OCI-LY1 (cell line): ENCODE results near the gene EEF1A1.
A peak's percentile ranks its signal among the peaks of the same experiment; 100 is the strongest.

ENCODE experiments used
- H2AFZ ChIP-seq: fragments of 200-600 bp; sonication (generic), shearing (Covaris generic); 2 replicates; pipeline ENCODE4 v1.6.0; 2014; ENCODE audit warnings: antibody characterized with exemption, mild to moderate bottlenecking, low read length
- H3F3A ChIP-seq: fragments of 200-600 bp; sonication (generic), shearing (Covaris generic); 2 replicates; pipeline ENCODE4 v1.6.0; 2014; ENCODE audit warnings: mild to moderate bottlenecking, antibody characterized with exemption, low read length, moderate library complexity; ENCODE audit not compliant: insufficient read depth
- H3K27ac ChIP-seq: fragments of 200-600 bp; sonication (generic); 2 replicates; pipeline ENCODE4 v1.5.1; 2014; ENCODE audit warnings: low read length, mixed run types, mild to moderate bottlenecking, low read depth; ENCODE audit not compliant: poor library complexity, severe bottlenecking
- H3K27me3 ChIP-seq: fragments of 200-600 bp; sonication (generic); 2 replicates; pipeline ENCODE4 v1.6.0; 2014; ENCODE audit warnings: antibody characterized with exemption, mild to moderate bottlenecking, low read length, moderate library complexity; ENCODE audit not compliant: insufficient read depth
- H3K36me3 ChIP-seq: fragments of 200-600 bp; sonication (generic); 2 replicates; pipeline ENCODE4 v1.6.1; 2014; ENCODE audit warnings: mild to moderate bottlenecking, antibody characterized with exemption, low read length, moderate library complexity, mixed read lengths; ENCODE audit not compliant: insufficient read depth
- H3K4me1 ChIP-seq: fragments of 200-600 bp; sonication (generic); 2 replicates; pipeline ENCODE4 v1.5.1; 2014; ENCODE audit warnings: mild to moderate bottlenecking, low read length, moderate library complexity; ENCODE audit not compliant: insufficient read depth, severe bottlenecking
- H3K4me2 ChIP-seq: fragments of 200-600 bp; sonication (generic), shearing (Covaris generic); 2 replicates; pipeline ENCODE4 v1.6.1; 2014; ENCODE audit warnings: low read length
- H3K4me3 ChIP-seq: fragments of 200-600 bp; sonication (generic); 2 replicates; pipeline ENCODE4 v1.5.1; 2014; ENCODE audit warnings: low read length, low read depth, mild to moderate bottlenecking, mixed read lengths; ENCODE audit not compliant: poor library complexity, severe bottlenecking
- H3K79me2 ChIP-seq: fragments of 200-600 bp; shearing (Covaris generic); 2 replicates; pipeline ENCODE4 v1.6.1; 2016; ENCODE audit warnings: mixed run types, low read length, mixed read lengths; ENCODE audit not compliant: insufficient read depth
- H3K9ac ChIP-seq: fragments of 200-600 bp; sonication (generic), shearing (Covaris generic); 2 replicates; pipeline ENCODE4 v1.6.1; 2014; ENCODE audit warnings: mild to moderate bottlenecking, low read length, mixed read lengths
- H3K9me2 ChIP-seq: fragments of 200-600 bp; sonication (generic), shearing (Covaris generic); 2 replicates; pipeline ENCODE4 v1.6.1; 2014; ENCODE audit warnings: low read depth, mild to moderate bottlenecking, low read length, mixed read lengths
- H3K9me3 ChIP-seq: fragments of 200-600 bp; shearing (Covaris generic); 2 replicates; pipeline ENCODE4 v1.6.1; 2014; ENCODE audit warnings: low read length, mixed read lengths
- H4K20me1 ChIP-seq: fragments of 200-600 bp; sonication (generic), shearing (Covaris generic); 2 replicates; pipeline ENCODE4 v1.6.0; 2016; ENCODE audit warnings: mild to moderate bottlenecking, low read length; ENCODE audit not compliant: insufficient read depth
- CTCF ChIP-seq: fragments of 200-600 bp; sonication (generic), shearing (Covaris generic); IDR thresholded peaks from 2 replicates; pipeline ENCODE4 v1.5.1; 2017; ENCODE audit warnings: mild to moderate bottlenecking, antibody characterized with exemption, low read length, moderate library complexity, mixed read lengths
- EZH2 ChIP-seq: fragments of 200-600 bp; sonication (generic), shearing (Covaris generic); IDR thresholded peaks from 2 replicates; pipeline ENCODE4 v1.8.0; 2017; ENCODE audit warnings: borderline replicate concordance, mixed run types, mild to moderate bottlenecking, antibody characterized with exemption, low read length, moderate library complexity, mixed read lengths

Gene EEF1A1

DNA sequence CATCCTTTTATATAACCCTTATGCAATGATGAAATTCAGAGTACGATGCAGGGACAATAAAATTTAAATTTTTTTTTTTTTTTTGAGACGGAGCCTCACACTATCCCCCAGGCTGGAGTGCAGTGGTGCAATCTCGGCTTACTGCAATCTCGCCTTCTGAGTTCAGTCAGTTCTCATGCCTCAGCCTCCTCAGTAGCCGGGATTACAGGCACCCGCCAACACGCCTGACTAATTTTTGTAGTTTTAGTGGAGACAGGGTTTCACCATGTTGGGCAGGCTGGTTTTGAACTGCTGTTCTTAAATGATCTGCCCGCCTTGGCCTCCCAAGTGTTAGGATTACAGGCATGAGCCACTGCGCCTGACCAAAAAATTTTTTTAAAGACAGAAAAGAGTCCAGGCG lies 44.1 kb downstream of the EEF1A1 start:
- Histone ChIP-seq H3K27me3 (no peaks in the 10 kb centered on the region), H3K9me3 (no peaks in the 10 kb centered on the region), H2AFZ (no peak overlapping the region), H3F3A (no peaks in the 10 kb centered on the region), H3K4me2 (no peak overlapping the region), H3K4me1 (peaks cover 5% of the 10 kb centered on the region), H3K79me2 (no peaks in the 10 kb centered on the region), H3K36me3 (peaks cover 88% of the 10 kb centered on the region), H3K27ac (no peak overlapping the region), H4K20me1 (no peaks in the 10 kb centered on the region), H3K4me3 (no peak overlapping the region), H3K9me2 (no peaks in the 10 kb centered on the region), H3K9ac (no peak overlapping the region)
- TF ChIP-seq EZH2 (no peak), CTCF (no peak)

GRCh38 chr6:73471686-73472290 lies 49.0 kb downstream of the EEF1A1 start:
- no peak for TF ChIP-seq EZH2
- no peak for TF ChIP-seq CTCF
- H2AFZ ChIP-seq = no peak overlapping the region
- no peaks in the 10 kb centered on the region for H4K20me1 ChIP-seq
- peak overlapping the region; percentile 5; the same call in 1 of the 2 replicates for H3K4me2 ChIP-seq
- H3F3A ChIP-seq = no peaks in the 10 kb centered on the region
- peak overlapping the region; percentile 78 for H3K27ac ChIP-seq
- H3K9me2 ChIP-seq = no peaks in the 10 kb centered on the region
- H3K27me3 ChIP-seq = no peaks in the 10 kb centered on the region
- H3K79me2 ChIP-seq = no peaks in the 10 kb centered on the region
- H3K9ac ChIP-seq = no peak overlapping the region
- no peaks in the 10 kb centered on the region for H3K9me3 ChIP-seq
- H3K4me1 ChIP-seq = peaks cover 21% of the 10 kb centered on the region
- peaks cover 85% of the 10 kb centered on the region for H3K36me3 ChIP-seq
- H3K4me3 ChIP-seq = no peak overlapping the region
